Smooth muscle cell (in vitro differentiated cells): ENCODE results near the gene CEP126. TPM values are rescaled to one million over a fixed set of nuclear protein-coding genes. Genes with fewer than 3 reads are reported as not detected.

Experiments used
- DNase-seq: peaks from one replicate; lab custom pipeline; 2025; ENCODE audit not compliant: unreplicated experiment; lab: John Stamatoyannopoulos, UW
- H2AFZ ChIP-seq: fragments of 200-600 bp; sonication (generic); 2 replicates; pipeline ENCODE4 v1.6.0; 2016; ENCODE audit warnings: antibody characterized with exemption, low read depth, mild to moderate bottlenecking
- H3F3A ChIP-seq: fragments of 200-600 bp; sonication (generic); 2 replicates; pipeline ENCODE4 v1.6.0; 2017; ENCODE audit warnings: antibody characterized with exemption, low read depth
- H3K27ac ChIP-seq: fragments of 200-600 bp; sonication (generic); 2 replicates; pipeline ENCODE4 v1.5.1; 2016; ENCODE audit warnings: low read depth, mild to moderate bottlenecking
- H3K27me3 ChIP-seq: fragments of 200-600 bp; sonication (generic); 2 replicates; pipeline ENCODE4 v1.6.1; 2016; ENCODE audit warnings: low read depth, mild to moderate bottlenecking
- H3K36me3 ChIP-seq: fragments of 200-600 bp; sonication (generic); 2 replicates; pipeline ENCODE4 v1.5.1; 2016; ENCODE audit warnings: low read depth
- H3K4me1 ChIP-seq: fragments of 200-600 bp; sonication (generic); 2 replicates; pipeline ENCODE4 v1.5.1; 2016; ENCODE audit warnings: low read depth
- H3K4me2 ChIP-seq: fragments of 200-600 bp; sonication (generic); 2 replicates; pipeline ENCODE4 v1.6.0; 2016; ENCODE audit warnings: mild to moderate bottlenecking
- H3K4me3 ChIP-seq: fragments of 200-600 bp; sonication (generic); 2 replicates; pipeline ENCODE4 v1.5.1; 2016; ENCODE audit warnings: mild to moderate bottlenecking
- H3K79me2 ChIP-seq: fragments of 200-600 bp; sonication (generic); 2 replicates; pipeline ENCODE4 v1.6.0; 2016; ENCODE audit warnings: low read depth, mild to moderate bottlenecking
- H3K9ac ChIP-seq: fragments of 200-600 bp; sonication (generic); 2 replicates; pipeline ENCODE4 v1.6.0; 2016; ENCODE audit warnings: low read depth
- H3K9me3 ChIP-seq: fragments of 200-600 bp; sonication (generic); replicated peaks from 2 replicates; pipeline ENCODE4 v1.5.1; 2016; ENCODE audit warnings: low read depth
- H4K20me1 ChIP-seq: fragments of 200-600 bp; sonication (generic); 2 replicates; pipeline ENCODE4 v1.6.0; 2016; ENCODE audit warnings: low read depth
- WGBS: methylation state at CpG from one replicate; pipeline ENCODE4 v1.1.7; 2016; ENCODE audit warnings: low lambda C conversion rate; 5-methylcytosine and 5-hydroxymethylcytosine counted together
- polyA plus RNA-seq: library from polyadenylated mRNA; unstranded; fragments of >200 nt; fragmentation: Nextera tagmentation; extraction: Ambion mirVana; gene quantifications from 2 replicates; pipeline ENCODE4 v1.2.1, GENCODE V29; 2016
- total RNA-seq: library from RNA; depleted of rRNA; stranded (reverse); fragments of >200 nt; gene quantifications from 2 replicates; pipeline ENCODE4 v1.2.3, GENCODE V29; 2014
- TF ChIP-seq, protein P1 (sequence below): fragments of 200-600 bp; sonication (generic); IDR thresholded peaks from 2 replicates; pipeline ENCODE4 v1.5.1; 2017; ENCODE audit warnings: borderline replicate concordance, mild to moderate bottlenecking, antibody characterized with exemption; ENCODE audit not compliant: insufficient read depth, poor library complexity, severe bottlenecking

Gene CEP126
- total and polyA plus RNA-seq, 2 experiments from 2014 or later = 1.6 to 2.3 TPM

DNA sequence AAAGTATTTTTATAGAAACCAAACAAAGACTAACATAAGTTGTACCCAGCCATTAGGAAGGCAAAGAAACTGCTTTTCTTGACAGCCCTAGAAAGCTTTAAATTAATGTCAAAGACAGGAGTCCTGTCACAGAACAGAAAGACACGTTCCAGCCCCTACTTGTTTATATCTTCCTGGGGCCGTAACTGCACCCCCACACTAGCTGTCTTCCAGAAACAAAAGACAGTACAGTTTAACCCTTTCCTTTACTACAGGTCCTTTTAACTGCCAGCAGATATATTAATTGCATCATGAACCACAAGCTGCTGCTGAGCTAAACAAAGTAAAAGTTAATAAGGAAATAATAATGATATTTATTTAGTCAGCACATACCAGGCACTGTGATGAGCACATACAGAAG lies 112.1 kb downstream of the CEP126 start:
- no peak for DNase-seq
- H3K27me3 ChIP-seq = no peaks in the 10 kb centered on the region
- 2% methylated on average over 2 of the region's 2 CpGs for WGBS
- H3K4me2 ChIP-seq = peak overlapping the region; percentile 0
- H2AFZ ChIP-seq = no peak overlapping the region
- TF ChIP-seq, protein P1, sequence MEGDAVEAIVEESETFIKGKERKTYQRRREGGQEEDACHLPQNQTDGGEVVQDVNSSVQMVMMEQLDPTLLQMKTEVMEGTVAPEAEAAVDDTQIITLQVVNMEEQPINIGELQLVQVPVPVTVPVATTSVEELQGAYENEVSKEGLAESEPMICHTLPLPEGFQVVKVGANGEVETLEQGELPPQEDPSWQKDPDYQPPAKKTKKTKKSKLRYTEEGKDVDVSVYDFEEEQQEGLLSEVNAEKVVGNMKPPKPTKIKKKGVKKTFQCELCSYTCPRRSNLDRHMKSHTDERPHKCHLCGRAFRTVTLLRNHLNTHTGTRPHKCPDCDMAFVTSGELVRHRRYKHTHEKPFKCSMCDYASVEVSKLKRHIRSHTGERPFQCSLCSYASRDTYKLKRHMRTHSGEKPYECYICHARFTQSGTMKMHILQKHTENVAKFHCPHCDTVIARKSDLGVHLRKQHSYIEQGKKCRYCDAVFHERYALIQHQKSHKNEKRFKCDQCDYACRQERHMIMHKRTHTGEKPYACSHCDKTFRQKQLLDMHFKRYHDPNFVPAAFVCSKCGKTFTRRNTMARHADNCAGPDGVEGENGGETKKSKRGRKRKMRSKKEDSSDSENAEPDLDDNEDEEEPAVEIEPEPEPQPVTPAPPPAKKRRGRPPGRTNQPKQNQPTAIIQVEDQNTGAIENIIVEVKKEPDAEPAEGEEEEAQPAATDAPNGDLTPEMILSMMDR = no peak
- H3K4me3 ChIP-seq = no peak overlapping the region
- H3K36me3 ChIP-seq = no peaks in the 10 kb centered on the region
- no peak overlapping the region for H3K27ac ChIP-seq
- H3K9me3 ChIP-seq = no peaks in the 10 kb centered on the region
- H3K4me1 ChIP-seq = peaks cover 2% of the 10 kb centered on the region
- H4K20me1 ChIP-seq = no peaks in the 10 kb centered on the region
- H3K9ac ChIP-seq = no peak overlapping the region
- H3F3A ChIP-seq = no peaks in the 10 kb centered on the region
- no peaks in the 10 kb centered on the region for H3K79me2 ChIP-seq

DNA sequence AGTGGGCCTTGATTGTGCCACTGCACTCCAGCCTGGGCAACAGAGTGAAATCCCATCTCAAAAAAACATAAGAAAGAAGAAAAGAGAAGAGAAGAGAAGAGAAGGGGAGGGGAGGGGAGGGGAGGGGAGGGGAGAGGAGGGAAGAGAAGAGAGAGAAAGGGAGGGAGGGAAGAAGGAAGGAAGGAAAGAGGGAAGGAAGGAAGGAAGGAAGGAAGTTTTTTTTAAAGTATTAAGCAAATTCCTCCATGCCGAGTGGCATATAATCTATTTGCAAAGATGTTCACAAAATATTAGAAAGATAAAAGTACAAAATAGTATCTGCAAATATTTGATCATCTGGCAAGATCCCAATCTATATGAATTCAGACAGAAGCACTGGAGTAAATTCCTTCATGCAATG lies 121.9 kb downstream of the CEP126 start:
- Histone ChIP-seq H3K4me2 (no peak overlapping the region), H4K20me1 (no peaks in the 10 kb centered on the region), H3K9me3 (no peaks in the 10 kb centered on the region), H3K36me3 (no peaks in the 10 kb centered on the region), H3K27me3 (no peaks in the 10 kb centered on the region), H3K79me2 (no peaks in the 10 kb centered on the region), H3K4me3 (no peak overlapping the region), H2AFZ (no peak overlapping the region), H3K4me1 (no peaks in the 10 kb centered on the region), H3K27ac (no peak overlapping the region), H3K9ac (no peak overlapping the region), H3F3A (no peaks in the 10 kb centered on the region)
- TF ChIP-seq, protein P1 = no peak
- WGBS = 100% methylated on average over 1 of the region's 1 CpG
- no peak for DNase-seq

DNA sequence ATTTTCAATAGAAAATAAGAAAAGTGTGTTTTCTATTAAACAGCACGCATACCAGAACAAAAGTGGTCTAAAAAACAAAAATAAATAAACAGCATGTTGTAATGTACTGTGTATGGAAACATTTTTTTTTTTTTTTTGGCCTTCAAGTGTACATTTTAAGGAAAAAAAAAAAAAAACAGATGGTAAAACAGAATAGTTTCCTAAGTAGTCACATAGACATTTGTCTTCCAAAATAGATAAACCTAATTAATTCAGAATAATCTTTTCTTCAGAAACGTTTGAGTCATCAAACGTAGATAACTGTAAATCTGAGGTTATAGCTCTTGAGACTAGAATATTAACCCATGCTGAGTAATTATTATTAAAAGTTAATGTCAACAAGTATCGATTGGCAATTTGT lies 132.0 kb downstream of the CEP126 start:
- 31% methylated on average over 4 of the region's 4 CpGs for WGBS
- peak overlapping the region; percentile 84 for H3K9ac ChIP-seq
- DNase-seq = no peak

More for the DNA sequence above, 132.0 kb downstream of the CEP126 start:
- no peaks in the 10 kb centered on the region for H4K20me1 ChIP-seq
- H3K4me1 ChIP-seq = no peaks in the 10 kb centered on the region
- H3K27ac ChIP-seq = peak overlapping the region; percentile 74
- no peaks in the 10 kb centered on the region for H3K27me3 ChIP-seq
- H3F3A ChIP-seq = no peaks in the 10 kb centered on the region
- H3K9me3 ChIP-seq = no peaks in the 10 kb centered on the region
- no peaks in the 10 kb centered on the region for H3K79me2 ChIP-seq
- peak overlapping the region; percentile 86 for H3K4me2 ChIP-seq
- H3K36me3 ChIP-seq = no peaks in the 10 kb centered on the region
- TF ChIP-seq, protein P1 = no peak
- H2AFZ ChIP-seq = peak overlapping the region; percentile 94
- peak overlapping the region; percentile 54 for H3K4me3 ChIP-seq
